SK-N-SH (cell line): ENCODE measurements around the gene IFT52. TPM values are rescaled to one million over a fixed set of nuclear protein-coding genes. Genes with fewer than 3 reads are reported as not detected.

Source experiments
- CTCF ChIA-PET: fragments of 300-600, 350-600 bp; formaldehyde crosslinking; extraction: SDS; loops from one replicate; lab custom pipeline; 2021; lab: Yijun Ruan, JAX
- POLR2A ChIA-PET: fragments of 350-600 bp; sonication (Branson Sonifier 250); formaldehyde crosslinking; extraction: SDS; loops from one replicate; lab custom pipeline; 2020; ENCODE audit warnings: antibody characterized with exemption, inconsistent platforms; lab: Yijun Ruan, JAX
- DNase-seq: peaks from one replicate; pipeline ENCODE4 v3.0.0; 2012
- H2AFZ ChIP-seq: fragments of 200-600 bp; sonication (generic); 2 replicates; pipeline ENCODE4 v1.8.1; 2016; ENCODE audit warnings: antibody characterized with exemption, mild to moderate bottlenecking, low read depth
- H3F3A ChIP-seq: fragments of 200-600 bp; sonication (generic); replicated peaks from 2 replicates; pipeline ENCODE3; 2016; ENCODE audit warnings: antibody characterized with exemption, mild to moderate bottlenecking; ENCODE audit not compliant: insufficient read depth
- H3K27ac ChIP-seq, 2 experiments: fragments of 200-500 bp in 1 of 2; fragments of 200-600 bp in 1 of 2; sonication (Bioruptor generic) in 1 of 2; sonication (generic), shearing (Covaris generic) in 1 of 2; 2 replicates each; pipeline versions ENCODE4 v1.5.1 to v1.6.1; 2014 to 2016; ENCODE audit warnings: low read depth in 2 of 2, inconsistent platforms in 1 of 2, low read length in 1 of 2, mild to moderate bottlenecking in 1 of 2, mixed read lengths in 1 of 2
- H3K27me3 ChIP-seq: fragments of 200-600 bp; sonication (generic), shearing (Covaris generic); 2 replicates; pipeline ENCODE4 v1.6.1; 2016; ENCODE audit warnings: mixed run types; ENCODE audit not compliant: insufficient read depth
- H3K36me3 ChIP-seq, 2 experiments: fragments of 200-500 bp in 1 of 2; fragments of 200-600 bp in 1 of 2; sonication (Bioruptor generic) in 1 of 2; sonication (generic) in 1 of 2; replicated peaks in 1 of 2; 2 replicates each; pipeline versions ENCODE3 to v1.5.1; 2014 to 2016; ENCODE audit warnings: low read length in 1 of 2, mild to moderate bottlenecking in 1 of 2; ENCODE audit not compliant: insufficient read depth in 2 of 2, control insufficient read depth in 1 of 2
- H3K4me1 ChIP-seq, 2 experiments: fragments of 200-500 bp in 1 of 2; fragments of 200-600 bp in 1 of 2; sonication (Bioruptor generic) in 1 of 2; sonication (generic), shearing (Covaris generic) in 1 of 2; 2 replicates each; pipeline versions ENCODE4 v1.5.1 to v1.6.1; 2014 to 2016; ENCODE audit warnings: low read depth in 1 of 2, low read length in 1 of 2, mixed run types in 1 of 2; ENCODE audit not compliant: insufficient read depth in 2 of 2, control insufficient read depth in 1 of 2
- H3K4me2 ChIP-seq: fragments of 200-600 bp; sonication (generic), shearing (Covaris generic); 2 replicates; pipeline ENCODE4 v1.6.1; 2017; ENCODE audit warnings: mixed run types
- H3K4me3 ChIP-seq, 2 experiments: fragments of 200-500 bp in 1 of 2; fragments of 200-600 bp in 1 of 2; sonication (Bioruptor generic) in 1 of 2; sonication (generic), shearing (Covaris generic) in 1 of 2; 2 replicates each; pipeline versions ENCODE4 v1.5.1 to v1.8.1; 2014 to 2016; ENCODE audit warnings: low read depth in 2 of 2, inconsistent platforms in 1 of 2, low read length in 1 of 2, mild to moderate bottlenecking in 1 of 2, mixed read lengths in 1 of 2, moderate library complexity in 1 of 2
- H3K79me2 ChIP-seq: fragments of 200-600 bp; sonication (generic); 2 replicates; pipeline ENCODE4 v1.8.1; 2017; ENCODE audit warnings: mild to moderate bottlenecking; ENCODE audit not compliant: insufficient read depth
- H3K9ac ChIP-seq: fragments of 200-600 bp; sonication (generic); 2 replicates; pipeline ENCODE4 v1.6.1; 2017; ENCODE audit warnings: mixed run types
- H3K9me2 ChIP-seq: fragments of 200-600 bp; sonication (generic); 2 replicates; pipeline ENCODE4 v1.6.1; 2017; ENCODE audit warnings: mixed run types
- H3K9me3 ChIP-seq: fragments of 200-600 bp; sonication (generic); 2 replicates; pipeline ENCODE4 v1.6.1; 2017; ENCODE audit warnings: mixed run types, mild to moderate bottlenecking, moderate library complexity
- H4K20me1 ChIP-seq: fragments of 200-600 bp; sonication (generic); 2 replicates; pipeline ENCODE4 v1.6.1; 2017; ENCODE audit warnings: mild to moderate bottlenecking, mixed run types; ENCODE audit not compliant: insufficient read depth
- CHD2 ChIP-seq: fragments of 150-350 bp; IDR thresholded peaks from 2 replicates; pipeline ENCODE4 v1.6.1; 2018; ENCODE audit warnings: low read length; ENCODE audit not compliant: partially characterized antibody
- ELF1 ChIP-seq: IDR thresholded peaks from 2 replicates; pipeline ENCODE4 v1.4.0; 2012
- EP300 ChIP-seq, 2 experiments: IDR thresholded peaks; 2 replicates each; pipeline versions ENCODE4 v1.4.0 to v1.6.1; 2012; ENCODE audit warnings: borderline replicate concordance in 1 of 2, low read depth in 1 of 2, low read length in 1 of 2
- EZH2phosphoT487 ChIP-seq: fragments of 200-600 bp; sonication (generic); IDR thresholded peaks from 2 replicates; pipeline ENCODE4 v1.6.1; 2017; ENCODE audit warnings: low read depth, mixed run types, mild to moderate bottlenecking, antibody characterized with exemption, moderate library complexity, borderline replicate concordance
- FOSL2 ChIP-seq: IDR thresholded peaks from 2 replicates; pipeline ENCODE4 v1.4.0; 2012; ENCODE audit warnings: low read depth, mild to moderate bottlenecking, moderate library complexity, borderline replicate concordance
- FOXJ3 ChIP-seq: sonication (generic); formaldehyde crosslinking; IDR thresholded peaks from 2 replicates; pipeline ENCODE4 v1.5.1; 2020; ENCODE audit warnings: mild to moderate bottlenecking, missing genetic modification reagents
- GATA2 ChIP-seq: sonication (generic); formaldehyde crosslinking; IDR thresholded peaks from 2 replicates; pipeline ENCODE4 v1.5.0; 2020; ENCODE audit warnings: mild to moderate bottlenecking, missing genetic modification reagents
- JUND ChIP-seq: IDR thresholded peaks from 2 replicates; pipeline ENCODE4 v1.4.0; 2012
- MXI1 ChIP-seq: IDR thresholded peaks from 2 replicates; pipeline ENCODE4 v1.6.1; 2012; ENCODE audit warnings: mild to moderate bottlenecking, low read depth, low read length, improper control_type of control experiment
- PBX3 ChIP-seq: IDR thresholded peaks from 2 replicates; pipeline ENCODE4; 2012
- RCOR1 ChIP-seq: fragments of 150-350 bp; IDR thresholded peaks from 2 replicates; pipeline ENCODE4 v1.6.1; 2017; ENCODE audit warnings: antibody characterized with exemption, low read length
- RFX5 ChIP-seq: IDR thresholded peaks from 2 replicates; pipeline ENCODE4 v1.6.1; 2012; ENCODE audit warnings: mild to moderate bottlenecking, improper control_type of control experiment, low read length
- RXRA ChIP-seq: IDR thresholded peaks from 2 replicates; pipeline ENCODE4 v1.4.0; 2012; ENCODE audit warnings: low read depth, mild to moderate bottlenecking, borderline replicate concordance
- TCF12 ChIP-seq: IDR thresholded peaks from 2 replicates; pipeline ENCODE4 v1.4.0; 2012
- YY1 ChIP-seq: IDR thresholded peaks from 2 replicates; pipeline ENCODE4 v1.4.0; 2012; ENCODE audit warnings: low read depth, mild to moderate bottlenecking
- WGBS: methylation state at CpG from one replicate; pipeline ENCODE4 v1.1.6; 2017; ENCODE audit warnings: low lambda C conversion rate; 5-methylcytosine and 5-hydroxymethylcytosine counted together
- polyA plus RNA-seq, 3 experiments: library from polyadenylated mRNA; depleted of rRNA; stranded (reverse); fragments of >200 nt; gene quantifications; 2 replicates each; pipeline ENCODE4 v1.2.3, GENCODE V29; 2012
- TF ChIP-seq, protein P1 (sequence below): IDR thresholded peaks from 2 replicates; pipeline ENCODE4 v1.4.0; 2012; ENCODE audit warnings: low read depth
- TF ChIP-seq, protein P2 (sequence below): IDR thresholded peaks from 2 replicates; pipeline ENCODE4 v1.6.1; 2012; ENCODE audit warnings: mild to moderate bottlenecking, low read depth, low read length, moderate library complexity
- TF ChIP-seq, protein P3 (sequence below): IDR thresholded peaks from 2 replicates; pipeline ENCODE4 v1.4.0; 2012; ENCODE audit warnings: low read depth, borderline replicate concordance

The IFT52 gene
- polyA plus RNA-seq, 1 of the 3 experiments (the other 2 are of a cell fraction): 34.0 TPM

DNA sequence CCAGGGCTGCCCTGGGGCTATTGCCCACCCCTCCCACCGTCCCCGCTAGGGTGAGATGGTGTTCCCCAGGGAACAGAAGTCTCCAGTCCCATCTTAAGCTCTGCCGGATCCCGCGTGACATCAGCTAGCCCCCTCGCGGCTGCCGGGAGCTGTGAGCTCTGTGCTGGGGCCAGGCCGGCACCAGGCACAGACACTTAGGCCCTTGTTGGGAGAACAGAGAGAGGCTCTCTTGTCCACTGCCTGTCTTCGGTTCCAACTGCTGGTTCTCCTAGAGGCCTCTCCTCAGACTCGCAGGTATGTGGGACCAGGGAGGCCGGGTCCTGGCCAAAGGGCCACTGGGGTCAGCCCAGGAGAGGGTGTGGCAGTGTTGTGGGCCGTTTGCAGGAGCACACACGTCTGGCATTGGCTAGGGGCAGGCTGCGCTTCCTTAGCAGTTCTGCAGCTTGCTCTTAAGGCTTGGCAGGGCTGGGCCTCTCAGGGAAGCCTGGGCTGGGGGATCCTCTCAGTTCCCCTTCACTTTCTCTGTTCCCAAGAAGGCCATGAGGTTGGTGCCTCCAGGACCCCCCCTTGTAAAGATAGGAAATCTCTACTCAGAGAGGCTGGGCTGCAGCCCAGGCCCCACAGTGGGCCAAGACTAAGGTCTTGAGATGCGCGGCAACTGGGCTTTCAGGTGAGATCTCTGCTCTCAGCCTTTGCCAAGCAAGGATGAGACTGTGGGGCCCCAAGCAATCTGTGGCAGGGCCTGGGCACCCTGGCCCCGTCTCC lies 25.6 kb upstream of the IFT52 start:
- Histone ChIP-seq H2AFZ (no peak overlapping the region), H3K4me2 (no peak overlapping the region), H3F3A (no peaks in the 10 kb centered on the region), H3K9ac (no peak overlapping the region), H4K20me1 (no peaks in the 10 kb centered on the region), H3K36me3 (no peaks in the 10 kb centered on the region), H3K4me3 (no peak overlapping the region), H3K27ac (no peak overlapping the region), H3K27me3 (no peaks in the 10 kb centered on the region), H3K4me1 (peaks cover 0 to 3% of the 10 kb centered on the region in 2 experiments; a peak in 1 of 4 replicates), H3K9me3 (no peaks in the 10 kb centered on the region), H3K79me2 (no peaks in the 10 kb centered on the region), H3K9me2 (no peaks in the 10 kb centered on the region)
- CTCF ChIA-PET: interaction anchor here (0.9 kb wide), 1 partner anchor 27 kb away, joined by 3 read pairs; no protein-coding TSS in a partner anchor
- WGBS: 92% methylated on average over 10 of the region's 18 CpGs
- POLR2A ChIA-PET: no interaction called here
- no peak for TF ChIP-seq MXI1
- TF ChIP-seq, protein P1, sequence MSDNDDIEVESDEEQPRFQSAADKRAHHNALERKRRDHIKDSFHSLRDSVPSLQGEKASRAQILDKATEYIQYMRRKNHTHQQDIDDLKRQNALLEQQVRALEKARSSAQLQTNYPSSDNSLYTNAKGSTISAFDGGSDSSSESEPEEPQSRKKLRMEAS: no peak
- no peak for TF ChIP-seq GATA2
- no peak for DNase-seq

DNA sequence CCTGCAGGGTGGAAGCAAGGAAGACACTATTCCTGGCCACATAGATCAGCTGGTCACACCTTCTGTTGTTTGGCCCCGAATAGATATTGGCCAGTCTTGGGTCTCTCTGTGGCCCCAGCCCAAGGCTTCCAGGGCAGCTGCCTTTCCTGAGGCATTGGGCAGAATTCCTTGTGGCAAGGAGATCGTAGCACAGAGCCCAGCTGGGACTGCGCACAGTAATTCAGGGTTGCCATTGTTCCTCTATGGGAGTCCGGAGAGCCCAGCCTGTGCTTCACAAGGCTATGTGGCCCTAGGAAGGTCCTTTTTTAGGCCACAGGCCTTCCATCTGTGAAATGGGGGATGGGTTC lies 25.0 kb upstream of the IFT52 start:
- H3K79me2 ChIP-seq: no peaks in the 10 kb centered on the region
- no peaks in the 10 kb centered on the region for H4K20me1 ChIP-seq
- TF ChIP-seq YY1 (no peak), JUND (no peak), RFX5 (no peak), EZH2phosphoT487 (no peak), RCOR1 (no peak), EP300 (IDR thresholded peaks at IDR 0.05; ENCODE audit: borderline replicate concordance in 1 of 2, low read depth in 1 of 2, low read length in 1 of 2) (no peak), ELF1 (no peak), TCF12 (no peak), FOSL2 (no peak), RXRA (no peak), PBX3 (no peak), FOXJ3 (no peak), CHD2 (no peak)
- TF ChIP-seq, protein P2, sequence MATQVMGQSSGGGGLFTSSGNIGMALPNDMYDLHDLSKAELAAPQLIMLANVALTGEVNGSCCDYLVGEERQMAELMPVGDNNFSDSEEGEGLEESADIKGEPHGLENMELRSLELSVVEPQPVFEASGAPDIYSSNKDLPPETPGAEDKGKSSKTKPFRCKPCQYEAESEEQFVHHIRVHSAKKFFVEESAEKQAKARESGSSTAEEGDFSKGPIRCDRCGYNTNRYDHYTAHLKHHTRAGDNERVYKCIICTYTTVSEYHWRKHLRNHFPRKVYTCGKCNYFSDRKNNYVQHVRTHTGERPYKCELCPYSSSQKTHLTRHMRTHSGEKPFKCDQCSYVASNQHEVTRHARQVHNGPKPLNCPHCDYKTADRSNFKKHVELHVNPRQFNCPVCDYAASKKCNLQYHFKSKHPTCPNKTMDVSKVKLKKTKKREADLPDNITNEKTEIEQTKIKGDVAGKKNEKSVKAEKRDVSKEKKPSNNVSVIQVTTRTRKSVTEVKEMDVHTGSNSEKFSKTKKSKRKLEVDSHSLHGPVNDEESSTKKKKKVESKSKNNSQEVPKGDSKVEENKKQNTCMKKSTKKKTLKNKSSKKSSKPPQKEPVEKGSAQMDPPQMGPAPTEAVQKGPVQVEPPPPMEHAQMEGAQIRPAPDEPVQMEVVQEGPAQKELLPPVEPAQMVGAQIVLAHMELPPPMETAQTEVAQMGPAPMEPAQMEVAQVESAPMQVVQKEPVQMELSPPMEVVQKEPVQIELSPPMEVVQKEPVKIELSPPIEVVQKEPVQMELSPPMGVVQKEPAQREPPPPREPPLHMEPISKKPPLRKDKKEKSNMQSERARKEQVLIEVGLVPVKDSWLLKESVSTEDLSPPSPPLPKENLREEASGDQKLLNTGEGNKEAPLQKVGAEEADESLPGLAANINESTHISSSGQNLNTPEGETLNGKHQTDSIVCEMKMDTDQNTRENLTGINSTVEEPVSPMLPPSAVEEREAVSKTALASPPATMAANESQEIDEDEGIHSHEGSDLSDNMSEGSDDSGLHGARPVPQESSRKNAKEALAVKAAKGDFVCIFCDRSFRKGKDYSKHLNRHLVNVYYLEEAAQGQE: no peak
- TF ChIP-seq, protein P3, sequence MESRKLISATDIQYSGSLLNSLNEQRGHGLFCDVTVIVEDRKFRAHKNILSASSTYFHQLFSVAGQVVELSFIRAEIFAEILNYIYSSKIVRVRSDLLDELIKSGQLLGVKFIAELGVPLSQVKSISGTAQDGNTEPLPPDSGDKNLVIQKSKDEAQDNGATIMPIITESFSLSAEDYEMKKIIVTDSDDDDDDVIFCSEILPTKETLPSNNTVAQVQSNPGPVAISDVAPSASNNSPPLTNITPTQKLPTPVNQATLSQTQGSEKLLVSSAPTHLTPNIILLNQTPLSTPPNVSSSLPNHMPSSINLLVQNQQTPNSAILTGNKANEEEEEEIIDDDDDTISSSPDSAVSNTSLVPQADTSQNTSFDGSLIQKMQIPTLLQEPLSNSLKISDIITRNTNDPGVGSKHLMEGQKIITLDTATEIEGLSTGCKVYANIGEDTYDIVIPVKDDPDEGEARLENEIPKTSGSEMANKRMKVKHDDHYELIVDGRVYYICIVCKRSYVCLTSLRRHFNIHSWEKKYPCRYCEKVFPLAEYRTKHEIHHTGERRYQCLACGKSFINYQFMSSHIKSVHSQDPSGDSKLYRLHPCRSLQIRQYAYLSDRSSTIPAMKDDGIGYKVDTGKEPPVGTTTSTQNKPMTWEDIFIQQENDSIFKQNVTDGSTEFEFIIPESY: no peak
- TF ChIP-seq, protein P1: no peak
- H3K4me1 ChIP-seq: peaks cover 0 to 3% of the 10 kb centered on the region in 2 experiments; a peak in 1 of 4 replicates
- ChIA-PET CTCF (interaction anchor here (0.9 kb wide), 1 partner anchor 28 kb away, joined by 3 read pairs; no protein-coding TSS in a partner anchor), POLR2A (no interaction called here)
- H3K9ac ChIP-seq: no peak overlapping the region
- no peaks in the 10 kb centered on the region for H3K9me2 ChIP-seq
- no peaks in the 10 kb centered on the region for H3K9me3 ChIP-seq
- no peaks in the 10 kb centered on the region for H3F3A ChIP-seq
- no peak overlapping the region for H2AFZ ChIP-seq
- H3K4me2 ChIP-seq: no peak overlapping the region
- H3K4me3 ChIP-seq: no peak overlapping the region
- no peak for DNase-seq
- H3K27me3 ChIP-seq: no peaks in the 10 kb centered on the region
- no peaks in the 10 kb centered on the region for H3K36me3 ChIP-seq
- 67% methylated on average over 1 of the region's 4 CpGs for WGBS
- no peak overlapping the region for H3K27ac ChIP-seq
